ENCODE results near the gene TANGO6.
A peak's percentile ranks its signal among the peaks of the same experiment; 100 is the strongest.

TANGO6 gene

GRCh38 chr16:69072640-69072974 is 229.3 kb downstream of the TANGO6 start:
- no peak for DNase-seq
- H3K9me3 ChIP-seq (ENCODE audit: insufficient read depth, low read length, severe bottlenecking): no peaks in the 10 kb centered on the region
- 0 out of 2 replicates have a peak, but pooled peaks cover 4% of the 10 kb centered on the region for H4K20me1 ChIP-seq (ENCODE audit: insufficient read depth, low read length)
- TF ChIP-seq, protein P1, sequence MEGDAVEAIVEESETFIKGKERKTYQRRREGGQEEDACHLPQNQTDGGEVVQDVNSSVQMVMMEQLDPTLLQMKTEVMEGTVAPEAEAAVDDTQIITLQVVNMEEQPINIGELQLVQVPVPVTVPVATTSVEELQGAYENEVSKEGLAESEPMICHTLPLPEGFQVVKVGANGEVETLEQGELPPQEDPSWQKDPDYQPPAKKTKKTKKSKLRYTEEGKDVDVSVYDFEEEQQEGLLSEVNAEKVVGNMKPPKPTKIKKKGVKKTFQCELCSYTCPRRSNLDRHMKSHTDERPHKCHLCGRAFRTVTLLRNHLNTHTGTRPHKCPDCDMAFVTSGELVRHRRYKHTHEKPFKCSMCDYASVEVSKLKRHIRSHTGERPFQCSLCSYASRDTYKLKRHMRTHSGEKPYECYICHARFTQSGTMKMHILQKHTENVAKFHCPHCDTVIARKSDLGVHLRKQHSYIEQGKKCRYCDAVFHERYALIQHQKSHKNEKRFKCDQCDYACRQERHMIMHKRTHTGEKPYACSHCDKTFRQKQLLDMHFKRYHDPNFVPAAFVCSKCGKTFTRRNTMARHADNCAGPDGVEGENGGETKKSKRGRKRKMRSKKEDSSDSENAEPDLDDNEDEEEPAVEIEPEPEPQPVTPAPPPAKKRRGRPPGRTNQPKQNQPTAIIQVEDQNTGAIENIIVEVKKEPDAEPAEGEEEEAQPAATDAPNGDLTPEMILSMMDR (IDR thresholded peaks at IDR 0.05; ENCODE audit: borderline replicate concordance, extremely low read depth, low read length, poor library complexity, severe bottlenecking): no peak
- no peak for TF ChIP-seq EZH2 (IDR thresholded peaks at IDR 0.05; ENCODE audit: borderline replicate concordance, low read depth, low read length, severe bottlenecking)
- no peaks in the 10 kb centered on the region for H3K36me3 ChIP-seq (ENCODE audit: insufficient read depth, low read length)
- no peaks in the 10 kb centered on the region for H3K79me2 ChIP-seq (ENCODE audit: insufficient read depth, low read length)
- no peaks in the 10 kb centered on the region for H3K27me3 ChIP-seq (ENCODE audit: insufficient read depth, low read length, poor library complexity)
- peaks cover 31% of the 10 kb centered on the region for H3K4me1 ChIP-seq (ENCODE audit: insufficient read depth, low read length)
- peak overlapping the region; percentile 78 for H3K27ac ChIP-seq (ENCODE audit: low read length)
- H2AFZ ChIP-seq (ENCODE audit: low read depth, low read length): no peak overlapping the region
- 0 out of 4 replicates have a peak overlapping the region, but pooled peaks of 1 of the 2 experiments have one; percentile 7 for H3K4me3 ChIP-seq (ENCODE audit: low read depth in 1 of 2, low read length in 2 of 2)
- H3K9ac ChIP-seq (ENCODE audit: low read depth, low read length): no peak overlapping the region
- peak; percentile 42 for ATAC-seq (ENCODE audit: insufficient read depth, low read depth)
- peak overlapping the region; percentile 57 for H3K4me2 ChIP-seq (ENCODE audit: insufficient read depth, low read length)

DNA sequence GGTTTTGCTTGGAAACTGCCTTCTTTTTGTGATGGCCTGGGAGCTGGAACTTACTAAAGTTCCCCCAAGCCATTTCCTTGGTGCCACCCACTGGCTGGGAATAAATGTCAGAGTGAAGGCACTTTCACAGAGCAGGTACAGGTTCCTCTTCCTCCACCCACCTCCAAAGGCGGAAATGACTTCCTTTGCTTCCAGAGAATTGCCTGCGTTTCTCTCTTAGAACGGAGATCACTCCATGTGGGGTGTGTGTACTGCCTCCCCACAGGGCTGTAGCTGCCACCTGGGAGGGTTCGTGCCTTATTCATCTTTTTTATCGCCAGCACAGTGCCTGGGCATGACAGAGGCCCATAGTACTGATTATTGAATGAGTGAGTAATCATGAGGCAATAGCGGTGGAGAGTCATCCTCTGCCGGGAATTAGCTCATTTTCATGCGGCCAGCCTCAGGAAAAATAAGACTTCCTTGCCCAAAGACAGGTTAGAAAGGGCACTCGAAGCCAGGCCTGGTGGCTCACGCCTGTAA is 229.9 kb downstream of the TANGO6 start:
- Histone ChIP-seq H4K20me1 (ENCODE audit: insufficient read depth, low read length) (0 out of 2 replicates have a peak, but pooled peaks cover 4% of the 10 kb centered on the region), H2AFZ (ENCODE audit: low read depth, low read length) (no peak overlapping the region), H3K27ac (ENCODE audit: low read length) (0 out of 2 replicates have a peak overlapping the region, but pooled peaks have one; percentile 30), H3K79me2 (ENCODE audit: insufficient read depth, low read length) (no peaks in the 10 kb centered on the region), H3K4me3 (ENCODE audit: low read depth in 1 of 2, low read length in 2 of 2) (no peak overlapping the region), H3K27me3 (ENCODE audit: insufficient read depth, low read length, poor library complexity) (no peaks in the 10 kb centered on the region), H3K36me3 (ENCODE audit: insufficient read depth, low read length) (no peaks in the 10 kb centered on the region), H3K4me1 (ENCODE audit: insufficient read depth, low read length) (peaks cover 31% of the 10 kb centered on the region), H3K9me3 (ENCODE audit: insufficient read depth, low read length, severe bottlenecking) (no peaks in the 10 kb centered on the region), H3K9ac (ENCODE audit: low read depth, low read length) (no peak overlapping the region), H3K4me2 (ENCODE audit: insufficient read depth, low read length) (peak overlapping the region; percentile 57)
- TF ChIP-seq EZH2 (IDR thresholded peaks at IDR 0.05; ENCODE audit: borderline replicate concordance, low read depth, low read length, severe bottlenecking): no peak
- ATAC-seq (ENCODE audit: insufficient read depth, low read depth): no peak
- DNase-seq: no peak

- H3K79me2 ChIP-seq (ENCODE audit: insufficient read depth, low read length): no peaks in the 10 kb centered on the region
- ATAC-seq (ENCODE audit: insufficient read depth, low read depth): no peak
- no peak overlapping the region for H3K4me3 ChIP-seq (ENCODE audit: low read depth in 1 of 2, low read length in 2 of 2)
- H3K4me1 ChIP-seq (ENCODE audit: insufficient read depth, low read length): peaks cover 14% of the 10 kb centered on the region
- TF ChIP-seq, protein P1 (IDR thresholded peaks at IDR 0.05; ENCODE audit: borderline replicate concordance, extremely low read depth, low read length, poor library complexity, severe bottlenecking): no peak
- TF ChIP-seq EZH2 (IDR thresholded peaks at IDR 0.05; ENCODE audit: borderline replicate concordance, low read depth, low read length, severe bottlenecking): no peak
- H3K27ac ChIP-seq (ENCODE audit: low read length): no peak overlapping the region
- H3K4me2 ChIP-seq (ENCODE audit: insufficient read depth, low read length): no peak overlapping the region
- no peak overlapping the region for H2AFZ ChIP-seq (ENCODE audit: low read depth, low read length)
- DNase-seq: no peak
- H3K36me3 ChIP-seq (ENCODE audit: insufficient read depth, low read length): no peaks in the 10 kb centered on the region
- H3K9me3 ChIP-seq (ENCODE audit: insufficient read depth, low read length, severe bottlenecking): no peaks in the 10 kb centered on the region
- no peak overlapping the region for H3K9ac ChIP-seq (ENCODE audit: low read depth, low read length)
- no peaks in the 10 kb centered on the region for H3K27me3 ChIP-seq (ENCODE audit: insufficient read depth, low read length, poor library complexity)
- H4K20me1 ChIP-seq (ENCODE audit: insufficient read depth, low read length): 0 out of 2 replicates have a peak, but pooled peaks cover 4% of the 10 kb centered on the region
Observed at GRCh38 chr16:69077251-69077650, 233.9 kb downstream of the TANGO6 start.

DNA sequence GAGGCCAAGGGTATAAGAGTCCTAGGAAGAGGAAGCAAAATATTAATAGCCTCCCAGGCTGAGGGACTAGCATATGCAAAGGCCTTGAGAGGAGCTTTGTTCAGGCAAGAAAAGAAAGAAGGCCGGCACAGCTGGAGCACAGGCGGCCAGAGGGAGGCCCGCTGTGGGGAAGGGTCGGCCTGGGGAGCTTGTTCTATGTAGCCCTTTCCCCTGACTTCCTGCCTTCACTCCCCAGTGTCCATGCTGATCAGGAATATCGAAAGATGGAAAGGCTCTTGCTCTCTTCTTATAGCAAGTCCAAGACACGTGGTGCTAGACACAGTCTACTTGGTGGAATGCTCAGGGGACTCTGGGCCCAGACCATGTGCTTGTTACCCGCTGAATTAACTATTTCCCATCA is 234.7 kb downstream of the TANGO6 start:
- no peak overlapping the region for H3K4me3 ChIP-seq (ENCODE audit: low read depth in 1 of 2, low read length in 2 of 2)
- no peak overlapping the region for H2AFZ ChIP-seq (ENCODE audit: low read depth, low read length)
- H3K36me3 ChIP-seq (ENCODE audit: insufficient read depth, low read length): no peaks in the 10 kb centered on the region
- H3K4me2 ChIP-seq (ENCODE audit: insufficient read depth, low read length): no peak overlapping the region
- no peak overlapping the region for H3K27ac ChIP-seq (ENCODE audit: low read length)
- H3K79me2 ChIP-seq (ENCODE audit: insufficient read depth, low read length): no peaks in the 10 kb centered on the region
- H3K9me3 ChIP-seq (ENCODE audit: insufficient read depth, low read length, severe bottlenecking): no peaks in the 10 kb centered on the region
- no peaks in the 10 kb centered on the region for H3K27me3 ChIP-seq (ENCODE audit: insufficient read depth, low read length, poor library complexity)
- ATAC-seq (ENCODE audit: insufficient read depth, low read depth) (no peak), DNase-seq (no peak)
- H4K20me1 ChIP-seq (ENCODE audit: insufficient read depth, low read length): no peaks in the 10 kb centered on the region
- peaks cover 6% of the 10 kb centered on the region for H3K4me1 ChIP-seq (ENCODE audit: insufficient read depth, low read length)
- TF ChIP-seq, protein P1 (IDR thresholded peaks at IDR 0.05; ENCODE audit: borderline replicate concordance, extremely low read depth, low read length, poor library complexity, severe bottlenecking): no peak
- TF ChIP-seq EZH2 (IDR thresholded peaks at IDR 0.05; ENCODE audit: borderline replicate concordance, low read depth, low read length, severe bottlenecking): no peak
- no peak overlapping the region for H3K9ac ChIP-seq (ENCODE audit: low read depth, low read length)

Data from DND-41 (cell line).